ENCODE data around the gene LIX1L.
A peak's percentile ranks its signal among the peaks of the same experiment; 100 is the strongest.

The LIX1L gene

GRCh38 chr1:145957443-145958319 lies at the start of gene LIX1L:
Gene LIX1L, minus strand, starts transcription at chr1:145958017. Its CDS starts 90 bp downstream, at chr1:145957927.
- no peak for TF ChIP-seq CTCF (IDR thresholded peaks at IDR 0.05; ENCODE audit: insufficient read depth, low read depth, low read length, missing control alignments)
- peak within 1 kb of the TSS; percentile 80 for H3K4me3 ChIP-seq (ENCODE audit: low read depth, low read length)
- DNase-seq (ENCODE audit: low read depth), result peak; percentile 97

GRCh38 chr1:146001709-146002108 lies 43.9 kb upstream of the LIX1L start:
- DNase-seq (ENCODE audit: low read depth), result no peak
- H3K4me3 ChIP-seq (ENCODE audit: low read depth, low read length), result no peak overlapping the region
- no peak for TF ChIP-seq CTCF (IDR thresholded peaks at IDR 0.05; ENCODE audit: insufficient read depth, low read depth, low read length, missing control alignments)

- H3K4me3 ChIP-seq (ENCODE audit: low read depth, low read length), result no peak overlapping the region
- no peak for TF ChIP-seq CTCF (IDR thresholded peaks at IDR 0.05; ENCODE audit: insufficient read depth, low read depth, low read length, missing control alignments)
- peak; percentile 18 for DNase-seq (ENCODE audit: low read depth)
These were observed 41.7 kb upstream of the LIX1L start for GRCh38 chr1:145999321-146000024.

GRCh38 chr1:145997718-145998023 lies 39.9 kb upstream of the LIX1L start:
- H3K4me3 ChIP-seq (ENCODE audit: low read depth, low read length), result peak overlapping the region; percentile 64; the same call in 1 of the 2 replicates
- DNase-seq (ENCODE audit: low read depth), result no peak
- no peak for TF ChIP-seq CTCF (IDR thresholded peaks at IDR 0.05; ENCODE audit: insufficient read depth, low read depth, low read length, missing control alignments)

GRCh38 chr1:145997016-145997717 lies 39.4 kb upstream of the LIX1L start:
- peak; percentile 50 for DNase-seq (ENCODE audit: low read depth)

More at GRCh38 chr1:145997016-145997717, 39.4 kb upstream of the LIX1L start:
- peak overlapping the region; percentile 64 for H3K4me3 ChIP-seq (ENCODE audit: low read depth, low read length)
- TF ChIP-seq CTCF (IDR thresholded peaks at IDR 0.05; ENCODE audit: insufficient read depth, low read depth, low read length, missing control alignments), result no peak
